Activated T-helper 1 cell treated with Interleukin-2 at 50 U/mL for 16 hours (primary cell): ENCODE results near the gene SPNS3.
A peak's percentile ranks its signal among the peaks of the same experiment; 100 is the strongest.

Experiments used
- DNase-seq: peaks from one replicate; pipeline ENCODE4 v3.0.0-alpha.2; 2020; ENCODE audit warnings: low read depth

The SPNS3 gene

GRCh38 chr17:4487820-4488716 lies 54.3 kb downstream of the SPNS3 start:
- DNase-seq, result no peak

DNA sequence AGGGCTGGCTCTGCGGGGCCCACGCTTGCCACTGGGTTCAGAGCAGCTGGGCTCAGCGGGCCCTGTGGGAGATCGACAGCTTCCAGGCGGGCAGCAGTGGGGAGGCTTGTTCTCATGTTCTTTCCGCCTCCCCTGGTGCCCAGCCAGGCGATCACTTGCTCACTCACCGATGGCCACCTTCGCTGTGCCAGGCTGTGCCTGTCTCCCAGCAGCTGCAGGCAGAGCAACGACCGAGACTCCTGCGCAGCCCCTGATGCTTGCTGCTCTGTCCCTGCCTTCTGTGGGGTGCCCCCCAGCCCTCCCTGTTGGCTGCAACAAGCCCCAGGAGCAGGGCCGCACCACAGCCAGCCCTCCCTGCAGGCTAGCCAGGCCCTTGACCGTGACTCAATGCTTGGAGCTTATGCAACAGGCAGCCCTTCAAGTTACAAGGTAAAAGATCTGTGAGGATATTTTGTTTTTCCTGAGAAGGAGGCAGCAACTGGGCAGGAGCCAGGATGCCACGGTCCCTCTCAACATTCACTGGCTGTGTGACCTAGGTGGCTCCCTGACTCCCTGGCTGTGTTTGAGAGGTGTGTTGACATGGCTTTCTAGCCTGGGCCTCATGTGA lies 55.4 kb downstream of the SPNS3 start:
- no peak for DNase-seq

DNA sequence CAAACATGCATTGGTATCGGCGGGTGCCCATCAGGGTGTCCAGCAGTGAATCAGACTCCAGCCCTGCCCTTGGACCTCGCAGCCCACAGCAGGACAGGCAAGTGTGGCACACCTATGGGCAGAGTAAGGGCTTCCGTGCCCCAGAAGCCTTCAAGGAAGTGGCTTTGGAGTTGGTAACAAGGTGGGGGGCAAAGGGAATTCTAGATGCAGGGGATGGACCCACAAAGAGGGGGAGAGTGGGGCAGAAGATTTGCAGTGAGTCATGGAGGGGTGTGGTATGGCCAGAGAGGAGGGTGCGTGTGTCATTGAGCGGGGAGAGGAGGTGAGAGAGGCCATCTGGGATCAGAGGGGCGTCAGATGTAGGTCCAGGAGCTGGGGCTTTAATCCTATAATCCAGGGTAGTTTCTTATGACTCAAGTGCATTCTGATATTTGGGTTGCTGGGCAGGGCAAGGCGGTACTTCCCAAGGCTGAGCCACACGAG lies 56.4 kb downstream of the SPNS3 start:
- DNase-seq, result no peak

GRCh38 chr17:4490637-4491061 lies 56.9 kb downstream of the SPNS3 start:
- no peak for DNase-seq

DNA sequence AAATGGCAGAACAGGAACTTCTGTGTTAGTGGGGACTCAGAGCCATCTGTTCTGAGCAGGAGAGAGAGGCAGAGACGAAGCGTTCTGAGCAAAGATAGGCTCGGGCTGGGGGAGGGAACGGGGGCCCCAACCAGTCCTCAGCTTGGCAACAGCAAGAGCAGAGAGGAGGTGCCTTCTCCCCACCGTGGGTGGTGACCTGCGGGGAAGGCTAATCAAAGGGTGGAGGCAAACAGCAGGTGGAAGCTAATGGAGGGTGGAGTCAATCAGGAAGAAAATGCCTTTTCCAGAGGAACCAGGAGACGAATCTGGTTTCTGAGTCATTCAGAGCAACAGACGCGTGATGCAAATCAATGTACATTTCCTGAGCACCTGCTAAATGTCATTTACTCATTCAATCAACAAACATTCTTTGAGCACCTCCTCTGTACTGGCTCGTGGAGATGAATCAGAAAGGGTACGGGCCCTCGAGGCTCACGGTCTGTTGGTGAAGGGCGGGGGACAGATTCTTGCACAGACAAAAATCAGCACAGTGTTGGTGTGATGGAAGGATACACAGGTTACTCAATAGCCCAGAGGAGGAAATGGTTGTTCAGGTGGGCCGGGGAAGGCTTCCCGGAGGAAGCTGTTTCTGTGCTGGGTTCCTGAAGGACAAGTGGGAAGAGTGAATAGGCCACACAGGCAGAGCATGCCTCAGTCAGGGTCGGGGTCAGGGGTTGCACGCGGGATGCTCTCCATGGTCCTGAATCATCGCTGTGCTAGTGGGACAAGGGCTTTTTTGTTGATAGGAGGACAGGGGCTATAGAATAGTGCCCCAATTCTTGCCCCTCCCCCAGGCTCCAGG lies 59.2 kb downstream of the SPNS3 start:
- no peak for DNase-seq

DNA sequence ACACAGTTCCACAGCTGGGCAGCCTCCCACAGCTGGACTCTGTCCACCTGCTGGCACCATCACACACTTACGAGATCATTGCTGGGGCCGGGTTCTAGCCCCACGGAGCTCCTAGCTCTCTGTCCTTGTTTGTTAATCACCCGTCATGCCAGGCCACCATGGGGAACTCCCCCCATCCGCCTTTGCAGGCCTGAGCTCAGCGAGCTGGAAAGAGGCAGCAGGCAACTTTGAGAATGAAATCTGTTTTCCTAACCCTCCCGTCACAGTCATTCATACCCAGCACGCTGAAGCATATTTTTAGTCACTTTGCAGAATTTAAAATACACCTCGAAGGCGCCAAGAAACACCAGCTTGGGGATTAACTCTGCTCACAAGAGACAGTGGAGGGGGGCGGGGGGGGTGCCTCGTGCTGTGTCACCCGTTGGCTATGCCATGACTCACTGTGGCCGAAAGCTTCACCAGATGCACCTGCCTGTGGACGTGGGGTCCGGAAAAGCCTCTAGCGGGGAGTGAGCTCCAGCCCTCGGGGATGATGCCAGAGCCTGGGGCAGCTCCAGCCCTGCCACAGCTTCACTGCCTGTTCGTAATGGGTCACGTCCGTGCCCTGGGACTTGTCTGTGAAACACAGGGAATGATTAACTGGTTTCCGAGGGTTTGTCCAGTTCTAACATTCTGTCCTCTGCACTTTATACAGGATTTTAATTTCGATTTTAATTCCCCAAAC lies 63.5 kb downstream of the SPNS3 start:
- DNase-seq, result no peak

- peak; percentile 46 for DNase-seq
Observed at GRCh38 chr17:4498461-4499397, 65.0 kb downstream of the SPNS3 start, which contains the start of gene SPNS2. TSS of gene SPNS2 (plus strand) at chr17:4498881. CDS start at chr17:4499048, 167 bp downstream.

DNA sequence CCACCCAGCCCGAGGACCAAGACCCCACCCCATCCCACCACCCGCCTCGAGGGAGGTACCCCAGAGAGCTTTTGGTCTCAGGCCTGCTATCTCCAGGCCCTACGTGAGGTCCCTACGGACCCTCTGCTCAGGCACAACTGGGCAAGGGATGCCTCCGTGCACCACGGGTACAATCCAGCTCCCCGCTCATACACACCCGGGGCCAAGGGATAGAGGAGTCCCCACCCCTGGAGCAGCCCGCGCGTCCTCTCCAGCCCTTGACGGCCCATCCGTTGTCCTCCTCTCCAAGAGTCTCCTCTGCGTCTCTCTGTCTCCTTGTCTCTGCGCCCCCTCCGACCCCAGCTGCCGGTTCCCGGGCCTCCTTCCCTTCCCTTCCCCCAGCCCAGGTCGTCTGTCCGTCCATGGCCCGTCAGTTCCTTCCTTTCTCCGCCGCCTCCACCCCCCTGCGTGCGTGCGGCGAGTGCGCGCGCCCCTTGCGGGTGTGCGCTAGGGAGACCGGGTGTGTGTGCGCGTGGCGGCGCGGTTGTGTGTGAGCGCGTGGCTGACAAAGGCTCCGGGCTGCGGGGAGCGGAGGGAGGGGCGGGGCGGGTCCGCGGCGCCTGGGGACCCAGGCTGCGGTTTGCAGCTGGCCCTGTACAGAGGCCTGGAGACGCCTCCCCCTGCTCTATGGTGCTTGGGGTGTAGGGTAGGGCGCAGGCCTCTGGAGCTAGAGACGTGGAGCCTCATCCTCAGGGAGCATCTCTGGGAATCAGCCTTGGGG lies 65.9 kb downstream of the SPNS3 start:
- no peak for DNase-seq

GRCh38 chr17:4500191-4500571 lies 66.4 kb downstream of the SPNS3 start:
- DNase-seq, result no peak

- DNase-seq, result no peak
Observed at GRCh38 chr17:4501295-4501949, 67.7 kb downstream of the SPNS3 start.

DNA sequence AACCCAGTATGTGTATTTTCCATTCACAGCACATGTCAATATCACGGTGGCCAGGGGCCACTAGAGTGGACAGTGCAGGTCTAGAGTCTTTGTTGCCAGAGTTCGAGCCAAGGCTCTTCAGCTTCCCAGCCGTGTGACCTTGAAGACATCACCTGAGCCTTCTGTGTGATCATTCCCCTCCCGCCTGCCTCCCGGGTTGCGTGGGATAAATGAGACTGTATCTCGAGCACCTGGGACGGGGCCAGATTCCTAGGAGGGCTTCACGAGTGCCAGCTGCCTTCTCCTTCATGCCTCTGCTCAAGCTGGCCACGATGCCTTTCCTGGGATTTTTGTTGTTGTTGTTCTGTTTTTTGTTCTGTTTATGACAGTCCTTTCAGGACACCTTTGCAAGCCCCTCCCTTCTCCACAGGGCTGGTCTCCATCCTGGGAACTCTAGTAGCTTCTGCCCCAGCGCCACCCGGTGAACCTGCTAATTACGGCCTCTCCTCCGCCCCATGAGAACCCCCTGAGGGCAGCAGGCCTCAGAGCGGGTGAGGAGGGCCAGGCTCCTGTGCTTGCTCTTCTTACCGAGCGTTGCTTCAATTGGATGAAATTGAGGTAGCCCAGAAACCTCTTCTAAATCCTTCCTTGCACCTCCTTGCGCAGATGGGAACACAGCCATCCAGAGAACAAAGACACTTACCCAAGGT lies 68.9 kb downstream of the SPNS3 start:
- DNase-seq, result no peak

GRCh38 chr17:4503283-4504025 lies 69.7 kb downstream of the SPNS3 start:
- DNase-seq, result no peak

DNA sequence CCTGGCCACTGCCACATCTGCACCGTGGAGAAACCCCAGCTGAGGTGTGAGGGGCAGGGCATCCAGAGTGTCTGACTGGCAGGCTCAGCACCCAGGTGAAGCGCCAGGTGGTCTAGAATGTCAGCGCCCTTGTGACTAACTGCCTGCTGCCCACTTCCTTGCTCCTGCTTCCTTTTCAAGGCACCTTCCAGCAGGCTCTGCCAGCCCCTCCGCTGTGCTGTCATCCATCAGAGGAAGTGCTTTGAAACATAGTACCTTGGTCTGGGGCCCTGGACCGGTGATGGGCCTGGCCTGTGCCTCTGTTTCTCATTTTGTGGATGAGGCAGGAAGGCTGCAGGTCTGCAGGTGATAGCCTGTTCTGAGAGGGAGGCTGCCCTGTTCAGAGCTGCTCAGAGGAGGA lies 70.4 kb downstream of the SPNS3 start:
- no peak for DNase-seq

DNA sequence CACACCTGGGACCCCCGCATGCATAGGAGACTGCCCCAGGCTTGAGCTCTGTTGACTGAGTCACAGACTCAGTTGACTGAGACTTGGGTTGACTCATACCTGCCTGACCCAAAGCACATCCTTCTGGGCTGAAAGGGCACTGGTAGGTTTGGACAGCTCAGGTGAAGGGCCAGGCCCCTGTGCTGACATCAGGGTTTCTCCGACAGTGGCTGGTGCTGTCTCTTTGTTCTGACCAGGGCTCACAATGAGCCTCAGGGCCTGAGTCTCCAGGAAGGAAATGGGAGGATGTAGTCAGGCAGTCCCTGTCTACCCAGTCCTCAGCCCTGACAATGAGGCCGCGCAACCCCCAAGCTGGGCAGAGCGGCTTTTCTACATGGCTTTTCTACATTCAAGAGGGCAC lies 71.4 kb downstream of the SPNS3 start:
- DNase-seq, result no peak

GRCh38 chr17:4506175-4506813 lies 72.6 kb downstream of the SPNS3 start:
- DNase-seq, result no peak

- DNase-seq, result no peak
Observed at GRCh38 chr17:4506892-4507291, 73.2 kb downstream of the SPNS3 start.

- DNase-seq, result no peak
Observed at GRCh38 chr17:4507361-4508111, 73.8 kb downstream of the SPNS3 start.
